Measurements from ENCODE around the gene GPSM1.

GPSM1 gene

DNA sequence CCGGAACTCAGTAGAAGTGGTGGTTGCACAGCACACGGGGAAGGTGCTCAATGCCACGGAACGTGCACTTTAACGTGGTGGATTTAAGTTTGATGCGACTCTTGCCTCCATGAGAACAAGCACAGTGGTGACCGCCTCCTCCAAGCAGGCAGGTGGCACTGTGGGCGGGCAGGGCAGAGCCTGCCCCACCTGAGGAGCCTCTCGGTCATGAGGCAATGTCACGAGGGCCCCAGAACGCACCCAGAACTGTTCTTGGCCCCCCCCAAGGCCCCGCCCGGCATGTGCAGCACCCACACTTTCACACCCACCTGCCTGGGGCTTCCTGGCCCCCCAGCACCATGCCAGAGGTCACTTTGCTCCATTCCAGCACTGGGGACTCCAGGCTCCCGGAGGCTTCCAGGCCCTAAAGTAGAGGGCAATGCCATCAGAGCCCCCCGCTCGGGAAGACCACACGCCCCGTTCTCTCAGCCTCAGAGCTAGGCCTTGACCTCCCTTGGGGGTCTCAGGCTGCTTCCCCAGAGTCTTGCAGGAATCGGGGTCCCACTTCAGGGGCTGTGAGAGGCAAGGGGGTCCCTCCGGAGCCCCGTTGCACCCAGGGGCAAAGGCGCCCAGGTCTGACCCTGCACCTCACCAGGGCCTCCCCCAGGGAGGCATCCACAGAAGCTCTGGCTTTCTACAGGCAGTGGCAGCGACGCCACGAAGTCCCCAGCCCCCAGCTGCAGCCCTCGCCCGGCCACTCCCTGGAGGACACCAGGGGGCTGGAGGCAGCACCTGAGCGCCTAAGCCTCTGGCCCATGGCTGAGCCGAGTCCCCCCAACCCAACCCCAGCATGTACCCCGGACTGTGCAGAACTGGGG, 37.5 kb upstream of the GPSM1 start:
- in situ Hi-C loops (cut with HindIII; ENCODE audit: low pct_ligation_motif_present, low pct_unique_long_range_greater_than_20kb, low sequenced_read_pairs), result no loop called here
- DNase-seq, result no peak

- in situ Hi-C loops (cut with HindIII; ENCODE audit: low pct_ligation_motif_present, low pct_unique_long_range_greater_than_20kb, low sequenced_read_pairs), result no loop called here
- no peak for DNase-seq
Measured at GRCh38 chr9:136290508-136291000, 36.8 kb upstream of the GPSM1 start.

- DNase-seq, result no peak
- in situ Hi-C loops (cut with HindIII; ENCODE audit: low pct_ligation_motif_present, low pct_unique_long_range_greater_than_20kb, low sequenced_read_pairs), result no loop called here
Measured at GRCh38 chr9:136291306-136292025, 35.9 kb upstream of the GPSM1 start.

- in situ Hi-C loops (cut with HindIII; ENCODE audit: low pct_ligation_motif_present, low pct_unique_long_range_greater_than_20kb, low sequenced_read_pairs), result no loop called here
- no peak for DNase-seq
Measured at GRCh38 chr9:136292026-136292538, 35.3 kb upstream of the GPSM1 start.

- in situ Hi-C loops (cut with HindIII; ENCODE audit: low pct_ligation_motif_present, low pct_unique_long_range_greater_than_20kb, low sequenced_read_pairs), result no loop called here
Measured at GRCh38 chr9:136292591-136293448, 34.5 kb upstream of the GPSM1 start.

GRCh38 chr9:136293476-136294077, 33.8 kb upstream of the GPSM1 start:
- no peak for DNase-seq
- in situ Hi-C loops (cut with HindIII; ENCODE audit: low pct_ligation_motif_present, low pct_unique_long_range_greater_than_20kb, low sequenced_read_pairs), result no loop called here

More at GRCh38 chr9:136292591-136293448, 34.5 kb upstream of the GPSM1 start:
- no peak for DNase-seq

DNA sequence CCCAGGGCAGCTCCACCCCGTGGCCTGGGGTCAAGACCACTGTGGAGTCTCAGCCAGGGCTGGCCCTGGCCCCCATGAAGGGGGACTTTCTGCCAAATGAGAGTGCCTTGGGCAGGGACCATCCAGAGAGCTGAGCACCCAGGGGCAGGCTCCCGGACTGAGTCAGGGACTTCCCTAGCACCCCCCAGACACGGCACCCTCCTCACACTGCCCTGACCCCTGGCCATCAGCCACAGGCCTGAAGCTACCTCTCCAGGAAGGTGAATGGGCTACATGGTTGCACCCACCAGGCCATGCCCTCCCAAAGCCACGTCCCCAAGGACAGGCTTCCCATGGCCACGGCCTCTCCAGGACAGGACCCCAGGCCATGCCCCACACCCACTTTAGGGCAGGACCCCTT, 32.9 kb upstream of the GPSM1 start:
- DNase-seq, result no peak
- in situ Hi-C loops (cut with HindIII; ENCODE audit: low pct_ligation_motif_present, low pct_unique_long_range_greater_than_20kb, low sequenced_read_pairs), result no loop called here

GRCh38 chr9:136295055-136295454, 32.3 kb upstream of the GPSM1 start:
- in situ Hi-C loops (cut with HindIII; ENCODE audit: low pct_ligation_motif_present, low pct_unique_long_range_greater_than_20kb, low sequenced_read_pairs), result no loop called here
- no peak for DNase-seq

DNA sequence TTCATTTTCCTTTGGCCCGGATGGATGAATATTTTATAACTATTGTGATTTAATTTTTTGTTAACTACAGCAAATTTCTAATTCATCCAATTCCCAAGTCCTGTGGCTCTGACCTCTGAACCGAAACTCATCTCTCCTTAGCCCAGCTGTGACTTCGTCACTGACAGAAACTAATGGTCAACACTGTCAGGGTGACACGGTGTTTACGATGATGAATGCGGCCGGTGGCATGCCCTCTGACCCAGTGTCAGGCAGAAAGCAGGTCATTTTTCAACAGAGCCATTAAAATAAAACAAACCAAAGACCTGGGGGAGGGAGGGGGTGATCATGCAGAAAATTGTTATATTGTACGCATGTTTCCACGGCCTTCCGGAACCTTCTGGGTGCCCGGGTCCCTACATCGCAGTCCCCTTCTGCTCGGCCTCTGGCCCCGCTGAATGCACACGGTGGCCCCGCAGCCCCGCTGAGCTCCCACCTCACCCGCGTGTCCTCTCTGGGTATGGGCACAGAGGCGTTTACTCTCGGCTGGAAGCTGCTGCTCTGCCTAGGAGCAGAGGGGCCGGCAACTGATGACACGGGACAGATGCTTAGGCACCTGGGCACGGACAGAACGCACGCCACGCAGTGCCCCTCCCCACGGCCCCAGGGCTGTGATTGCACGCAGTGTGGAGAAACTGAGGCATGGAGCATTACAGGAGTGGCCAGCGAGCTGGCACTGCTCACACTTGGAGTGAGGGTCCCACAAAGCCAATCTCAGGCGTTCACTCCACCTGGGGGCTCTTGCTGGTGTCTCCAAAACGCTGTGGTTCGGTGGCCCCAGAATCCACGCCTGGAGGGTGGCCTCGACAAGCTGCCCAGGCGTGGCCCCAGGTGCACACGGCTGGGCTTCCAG, 31.6 kb upstream of the GPSM1 start:
- DNase-seq, result no peak
- in situ Hi-C loops (cut with HindIII; ENCODE audit: low pct_ligation_motif_present, low pct_unique_long_range_greater_than_20kb, low sequenced_read_pairs), result no loop called here

DNA sequence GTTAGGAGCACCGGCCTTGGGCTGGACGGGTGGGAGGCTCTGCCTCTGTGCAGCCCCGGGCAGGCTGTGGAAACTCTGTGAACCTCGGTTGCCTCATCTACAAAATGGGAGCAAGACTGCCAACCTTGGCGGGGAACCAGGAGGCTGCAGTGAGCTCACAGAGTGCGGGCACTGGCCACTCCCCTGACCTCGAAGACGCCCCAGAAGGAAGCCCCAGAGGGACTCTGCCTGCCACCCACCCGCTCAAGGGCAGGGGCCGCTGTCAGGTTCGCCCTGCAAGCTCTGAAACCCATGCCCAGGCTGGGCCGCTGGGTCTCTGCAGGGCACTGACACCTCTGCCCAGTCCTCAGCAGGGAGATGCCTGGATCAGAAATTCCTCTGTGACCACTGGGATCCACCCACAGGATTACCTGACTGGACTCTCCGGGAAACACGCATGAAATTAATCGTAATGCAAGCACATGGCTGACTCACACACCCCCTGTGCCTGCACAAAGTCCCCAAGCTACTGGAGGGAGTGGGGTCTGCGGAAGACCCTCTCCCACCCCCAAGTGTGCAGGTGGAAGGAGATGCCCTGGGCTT, 30.8 kb upstream of the GPSM1 start:
- in situ Hi-C loops (cut with HindIII; ENCODE audit: low pct_ligation_motif_present, low pct_unique_long_range_greater_than_20kb, low sequenced_read_pairs), result no loop called here

GRCh38 chr9:136297016-136297691, 30.2 kb upstream of the GPSM1 start:
- no peak for DNase-seq

More for the DNA sequence above, 30.8 kb upstream of the GPSM1 start:
- no peak for DNase-seq

GRCh38 chr9:136297766-136298735, 29.3 kb upstream of the GPSM1 start:
- in situ Hi-C loops (cut with HindIII; ENCODE audit: low pct_ligation_motif_present, low pct_unique_long_range_greater_than_20kb, low sequenced_read_pairs), result no loop called here
- DNase-seq, result no peak

More at GRCh38 chr9:136297016-136297691, 30.2 kb upstream of the GPSM1 start:
- in situ Hi-C loops (cut with HindIII; ENCODE audit: low pct_ligation_motif_present, low pct_unique_long_range_greater_than_20kb, low sequenced_read_pairs), result no loop called here

DNA sequence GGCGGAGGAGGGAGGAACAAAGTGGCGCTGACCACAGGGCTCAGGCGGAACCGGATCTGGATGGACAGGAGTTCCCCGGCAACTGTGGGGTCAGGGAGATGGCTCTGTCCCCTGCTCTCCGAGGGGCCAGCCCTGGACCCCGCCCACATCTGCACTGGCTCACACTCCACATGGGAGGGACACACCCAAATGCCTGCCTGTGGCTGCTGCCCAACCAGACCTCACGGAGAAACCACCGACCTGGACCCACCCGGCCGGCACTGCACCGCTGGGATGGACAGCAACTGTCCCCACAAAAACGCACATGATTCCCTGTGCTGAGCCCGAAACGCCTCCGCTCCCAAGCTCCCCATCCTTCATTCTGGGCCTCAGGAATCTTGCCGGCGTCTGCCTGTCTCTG, 28.2 kb upstream of the GPSM1 start:
- DNase-seq, result no peak

DNA sequence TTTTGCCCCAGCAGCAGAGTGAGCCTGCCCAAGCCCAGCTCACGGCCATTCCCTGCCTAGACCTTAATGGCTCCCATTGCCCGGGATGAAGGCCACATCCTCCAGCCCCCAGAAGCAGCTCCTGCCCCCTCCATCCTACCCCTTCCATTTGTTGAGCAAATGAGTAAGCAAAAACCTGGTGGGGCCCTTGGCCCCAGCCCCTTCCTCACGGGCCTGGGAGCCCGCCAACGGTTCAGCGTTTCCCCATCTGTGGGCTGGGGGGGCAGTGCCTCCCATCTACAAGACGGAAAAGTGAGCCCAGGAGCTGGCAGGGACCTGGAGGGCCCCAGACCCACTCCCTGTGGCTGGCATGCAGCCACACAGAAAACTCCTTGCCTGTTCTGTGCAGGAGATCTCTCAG, 27.8 kb upstream of the GPSM1 start:
- no peak for DNase-seq
- in situ Hi-C loops (cut with HindIII; ENCODE audit: low pct_ligation_motif_present, low pct_unique_long_range_greater_than_20kb, low sequenced_read_pairs), result no loop called here

More for the DNA sequence above, 28.2 kb upstream of the GPSM1 start:
- in situ Hi-C loops (cut with HindIII; ENCODE audit: low pct_ligation_motif_present, low pct_unique_long_range_greater_than_20kb, low sequenced_read_pairs), result no loop called here

- in situ Hi-C loops (cut with HindIII; ENCODE audit: low pct_ligation_motif_present, low pct_unique_long_range_greater_than_20kb, low sequenced_read_pairs), result no loop called here
- no peak for DNase-seq
Measured at GRCh38 chr9:136300016-136300545, 27.3 kb upstream of the GPSM1 start.

Measured in ACHN (cell line).